ENCODE results near the gene SENP2. TPM values are rescaled to one million over a fixed set of nuclear protein-coding genes. Genes with fewer than 3 reads are reported as not detected.

SENP2 gene
- 25.2 and 26.7 TPM in 2 replicates for total RNA-seq

GRCh38 chr3:185585859-185586685, at the start of gene SENP2:
Gene SENP2, plus strand, starts transcription at chr3:185586295. Its CDS starts 119 bp downstream, at chr3:185586414.

GRCh38 chr3:185552358-185552877, 33.7 kb upstream of the SENP2 start, which contains the start of gene LIPH:
Gene LIPH, minus strand, starts transcription at chr3:185552588. Its CDS starts 117 bp downstream, at chr3:185552471.

Other genes with a start within 250 kb of the SENP2 start
- gene MAP3K13, start 223.2 kb upstream of the SENP2 start, total RNA-seq: 9.4 and 12.6 TPM in 2 replicates
- 6.4 and 6.8 TPM in 2 replicates for gene TMEM41A, start 87.3 kb upstream of the SENP2 start, total RNA-seq
- gene LIPH, start 33.7 kb upstream of the SENP2 start, total RNA-seq: under 0.01 and 0.11 TPM in 2 replicates
- gene IGF2BP2, start 238.7 kb downstream of the SENP2 start, total RNA-seq: 30.8 and 33.2 TPM in 2 replicates